Measurements from ENCODE around the gene PTPRCAP.

Gene PTPRCAP

GRCh38 chr11:67395555-67396258 lies 41.8 kb downstream of the PTPRCAP start:
- DNase-seq: no peak

- DNase-seq: no peak
Measured at GRCh38 chr11:67393990-67394389, 43.5 kb downstream of the PTPRCAP start.

GRCh38 chr11:67393437-67393836 lies 44.0 kb downstream of the PTPRCAP start:
- DNase-seq: no peak

GRCh38 chr11:67392183-67392715 lies 45.2 kb downstream of the PTPRCAP start:
- DNase-seq: no peak

- DNase-seq: peak; percentile 94
Measured at GRCh38 chr11:67391304-67392182, 45.9 kb downstream of the PTPRCAP start, which contains the start of gene RAD9A. Gene RAD9A, plus strand, starts transcription at chr11:67391986. Its CDS starts 59 bp downstream, at chr11:67392045.

- no peak for DNase-seq
Measured at GRCh38 chr11:67390947-67391303, 46.6 kb downstream of the PTPRCAP start.

GRCh38 chr11:67389477-67389876 lies 48.0 kb downstream of the PTPRCAP start:
- DNase-seq: no peak

GRCh38 chr11:67387518-67387917 lies 50.0 kb downstream of the PTPRCAP start:
- no peak for DNase-seq

- DNase-seq: no peak
Measured at GRCh38 chr11:67387069-67387468, 50.4 kb downstream of the PTPRCAP start.

Data from fibroblast of skin of abdomen (primary cell).